ENCODE data around the gene SUPT6H.

DNA sequence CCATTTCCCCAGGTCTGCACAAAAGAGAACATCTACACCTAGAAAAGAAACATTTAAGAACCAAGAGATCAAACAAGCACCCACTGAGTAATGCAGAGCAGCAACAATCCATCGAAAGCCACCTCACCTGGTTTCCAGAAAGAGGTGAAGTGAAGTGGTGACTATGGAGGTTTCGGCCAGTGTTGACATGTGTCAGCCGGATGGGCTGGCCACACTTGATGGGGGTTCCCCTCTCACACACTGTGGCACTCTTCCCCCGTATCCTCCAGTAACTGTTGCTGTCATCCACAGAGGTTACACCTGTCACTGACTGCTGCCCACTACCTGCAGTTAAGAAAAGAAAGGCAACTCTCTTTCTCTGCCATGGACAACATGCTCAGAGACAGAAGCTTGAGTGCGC lies 6.8 kb upstream of the SUPT6H start:
- TF ChIP-seq, protein P1, sequence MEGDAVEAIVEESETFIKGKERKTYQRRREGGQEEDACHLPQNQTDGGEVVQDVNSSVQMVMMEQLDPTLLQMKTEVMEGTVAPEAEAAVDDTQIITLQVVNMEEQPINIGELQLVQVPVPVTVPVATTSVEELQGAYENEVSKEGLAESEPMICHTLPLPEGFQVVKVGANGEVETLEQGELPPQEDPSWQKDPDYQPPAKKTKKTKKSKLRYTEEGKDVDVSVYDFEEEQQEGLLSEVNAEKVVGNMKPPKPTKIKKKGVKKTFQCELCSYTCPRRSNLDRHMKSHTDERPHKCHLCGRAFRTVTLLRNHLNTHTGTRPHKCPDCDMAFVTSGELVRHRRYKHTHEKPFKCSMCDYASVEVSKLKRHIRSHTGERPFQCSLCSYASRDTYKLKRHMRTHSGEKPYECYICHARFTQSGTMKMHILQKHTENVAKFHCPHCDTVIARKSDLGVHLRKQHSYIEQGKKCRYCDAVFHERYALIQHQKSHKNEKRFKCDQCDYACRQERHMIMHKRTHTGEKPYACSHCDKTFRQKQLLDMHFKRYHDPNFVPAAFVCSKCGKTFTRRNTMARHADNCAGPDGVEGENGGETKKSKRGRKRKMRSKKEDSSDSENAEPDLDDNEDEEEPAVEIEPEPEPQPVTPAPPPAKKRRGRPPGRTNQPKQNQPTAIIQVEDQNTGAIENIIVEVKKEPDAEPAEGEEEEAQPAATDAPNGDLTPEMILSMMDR (conservative IDR thresholded peaks at IDR 0.05 in 1 of 2, IDR thresholded peaks at IDR 0.05 in 1 of 2; ENCODE audit: extremely low read depth in 1 of 2, insufficient read depth in 1 of 2, low read depth in 1 of 2, low read length in 2 of 2) = no peak
- TF ChIP-seq EZH2 (IDR thresholded peaks at IDR 0.05; ENCODE audit: borderline replicate concordance, low read length) = no peak
